ENCODE results near the gene CDKN2B-AS1. TPM values are rescaled to one million over a fixed set of nuclear protein-coding genes. Genes with fewer than 3 reads are reported as not detected.

Gene CDKN2B-AS1
- total RNA-seq, 1 experiment from 2014 or later = not detected

DNA sequence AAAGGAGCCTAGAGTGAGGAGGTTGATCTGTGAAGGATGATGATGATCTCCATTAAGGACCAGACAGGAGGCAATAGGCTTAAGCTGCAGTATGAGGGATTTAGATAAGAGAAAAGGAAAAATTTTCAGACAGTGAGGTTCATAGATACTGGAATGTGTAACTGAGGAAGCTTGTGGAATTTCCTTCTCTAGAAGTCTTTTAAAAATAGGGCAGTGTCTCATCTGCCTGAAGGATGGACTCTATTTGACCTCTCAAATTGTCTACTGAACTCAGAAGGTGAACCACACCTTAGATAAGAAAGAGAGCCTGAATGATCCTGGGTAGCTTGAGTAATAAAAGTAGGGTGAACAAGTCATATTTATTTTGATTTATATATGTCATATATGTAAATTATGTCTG lies 162.7 kb downstream of the CDKN2B-AS1 start:
- Mint-ChIP-seq H3K4me1 (no peaks in the 10 kb centered on the region), H3K27me3 (ENCODE audit: low read depth) (no peaks in the 10 kb centered on the region), H3K36me3 (ENCODE audit: insufficient read depth in 1 of 3, low read depth in 3 of 3) (no peaks in the 10 kb centered on the region), H3K27ac (no peak overlapping the region), H3K9me3 (no peaks in the 10 kb centered on the region), H3K4me3 (no peak overlapping the region)
- no peak overlapping the region for H3K18ac ChIP-seq (ENCODE audit: insufficient read length, low read depth, low read length)
- no peak overlapping the region for H4K8ac ChIP-seq (replicated peaks; ENCODE audit: insufficient read length, low read depth, low read length)
- H2AFZ ChIP-seq (ENCODE audit: low read length) = no peak overlapping the region
- H3K9me3 ChIP-seq (ENCODE audit: control insufficient read depth, low read depth, low read length) = no peaks in the 10 kb centered on the region
- no peak overlapping the region for H2BK5ac ChIP-seq (ENCODE audit: insufficient read length, low read length)
- H4K20me1 ChIP-seq (ENCODE audit: control insufficient read depth, insufficient read depth, insufficient read length) = no peaks in the 10 kb centered on the region
- no peak overlapping the region for H3T11ph ChIP-seq (ENCODE audit: low read length)
- H2BK20ac ChIP-seq (ENCODE audit: low read depth, low read length, poor library complexity, severe bottlenecking) = no peak overlapping the region
- H3K4ac ChIP-seq (ENCODE audit: low read depth, low read length) = no peak overlapping the region
- TF ChIP-seq, protein P1, sequence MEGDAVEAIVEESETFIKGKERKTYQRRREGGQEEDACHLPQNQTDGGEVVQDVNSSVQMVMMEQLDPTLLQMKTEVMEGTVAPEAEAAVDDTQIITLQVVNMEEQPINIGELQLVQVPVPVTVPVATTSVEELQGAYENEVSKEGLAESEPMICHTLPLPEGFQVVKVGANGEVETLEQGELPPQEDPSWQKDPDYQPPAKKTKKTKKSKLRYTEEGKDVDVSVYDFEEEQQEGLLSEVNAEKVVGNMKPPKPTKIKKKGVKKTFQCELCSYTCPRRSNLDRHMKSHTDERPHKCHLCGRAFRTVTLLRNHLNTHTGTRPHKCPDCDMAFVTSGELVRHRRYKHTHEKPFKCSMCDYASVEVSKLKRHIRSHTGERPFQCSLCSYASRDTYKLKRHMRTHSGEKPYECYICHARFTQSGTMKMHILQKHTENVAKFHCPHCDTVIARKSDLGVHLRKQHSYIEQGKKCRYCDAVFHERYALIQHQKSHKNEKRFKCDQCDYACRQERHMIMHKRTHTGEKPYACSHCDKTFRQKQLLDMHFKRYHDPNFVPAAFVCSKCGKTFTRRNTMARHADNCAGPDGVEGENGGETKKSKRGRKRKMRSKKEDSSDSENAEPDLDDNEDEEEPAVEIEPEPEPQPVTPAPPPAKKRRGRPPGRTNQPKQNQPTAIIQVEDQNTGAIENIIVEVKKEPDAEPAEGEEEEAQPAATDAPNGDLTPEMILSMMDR (conservative IDR thresholded peaks at IDR 0.05) = no peak
- no peak overlapping the region for H3K4me2 ChIP-seq (ENCODE audit: insufficient read depth, insufficient read length, low read length)
- H2BK12ac ChIP-seq (ENCODE audit: insufficient read length, low read depth, low read length) = no peak overlapping the region
- no peak overlapping the region for H2BK15ac ChIP-seq (ENCODE audit: low read depth, low read length)
- no peak overlapping the region for H2BK120ac ChIP-seq (ENCODE audit: low read depth, low read length, poor library complexity, severe bottlenecking)
- no peak overlapping the region for H3K23ac ChIP-seq (ENCODE audit: insufficient read length, low read depth, low read length)
- no peak overlapping the region for H4K5ac ChIP-seq (ENCODE audit: insufficient read length, low read depth, low read length)
- no peaks in the 10 kb centered on the region for H3K79me1 ChIP-seq (ENCODE audit: insufficient read depth, low read depth, low read length, poor library complexity, severe bottlenecking)
- H3K56ac ChIP-seq (ENCODE audit: insufficient read length, low read depth, low read length) = no peak overlapping the region
- no peaks in the 10 kb centered on the region for H3K23me2 ChIP-seq (ENCODE audit: insufficient read length, low read depth, low read length, poor library complexity, severe bottlenecking)
- H3K4me1 ChIP-seq (ENCODE audit: insufficient read depth, low read length) = no peaks in the 10 kb centered on the region
- no peak overlapping the region for H4K91ac ChIP-seq (ENCODE audit: insufficient read length, low read depth, low read length)
- no peaks in the 10 kb centered on the region for H3K79me2 ChIP-seq (ENCODE audit: insufficient read depth, low read length)
- no peak overlapping the region for H3K27ac ChIP-seq (ENCODE audit: insufficient read length, low read depth, low read length)
- H3K14ac ChIP-seq (ENCODE audit: insufficient read depth, low read length) = no peak overlapping the region
- no peaks in the 10 kb centered on the region for H3K27me3 ChIP-seq (ENCODE audit: insufficient read depth, low read length)
- no peak for DNase-seq
- H3K9ac ChIP-seq (ENCODE audit: extremely low read depth, insufficient read length, low read length) = no peak overlapping the region
- no peak overlapping the region for H2AK5ac ChIP-seq (ENCODE audit: insufficient read length, low read length)

Measured in H9 (cell line).